Measurements from ENCODE around the gene TXNIP.

GRCh38 chr1:145982010-145982723 is 14.2 kb downstream of the TXNIP start:
- TF ChIP-seq CTCF (IDR thresholded peaks at IDR 0.05 in 8 of 11, conservative IDR thresholded peaks at IDR 0.05 in 3 of 11): no peak
- TF ChIP-seq POLR2A (IDR thresholded peaks at IDR 0.05): no peak
